ENCODE results near the gene ABCA2. TPM values are rescaled to one million over a fixed set of nuclear protein-coding genes. Genes with fewer than 3 reads are reported as not detected.

ABCA2 gene
- total and polyA plus RNA-seq, 9 of the 15 experiments (the other 6 are each of a cell fraction or from before 2014, with no cell fraction given), result 0.69 to 16.3 (median 6.1) TPM; not detected in 2

DNA sequence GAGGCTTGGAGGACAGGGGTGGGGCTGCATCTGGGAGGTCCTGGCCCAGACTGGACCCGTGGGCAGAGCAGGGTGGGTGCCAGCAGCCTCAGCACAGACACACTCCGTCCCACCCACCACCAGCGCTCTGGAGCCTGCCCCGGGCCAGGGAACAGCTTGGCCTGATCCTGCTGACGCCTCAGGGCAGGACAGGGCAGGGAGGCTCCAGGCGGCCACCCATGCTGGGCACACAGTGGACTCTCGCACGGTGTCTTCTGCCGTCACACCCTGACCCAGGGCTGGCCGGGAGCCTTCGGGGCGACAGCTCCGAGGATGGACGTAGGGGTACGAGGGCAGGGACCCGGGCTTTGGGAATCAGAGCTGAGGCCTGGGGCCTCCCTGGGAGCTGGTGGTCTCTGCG, 58.9 kb downstream of the ABCA2 start (continued):
- no peak for TF ChIP-seq ZBTB1 (CRISPR knock-in tag; IDR thresholded peaks at IDR 0.05; ENCODE audit: borderline replicate concordance, low read depth)
- TF ChIP-seq, protein P1, sequence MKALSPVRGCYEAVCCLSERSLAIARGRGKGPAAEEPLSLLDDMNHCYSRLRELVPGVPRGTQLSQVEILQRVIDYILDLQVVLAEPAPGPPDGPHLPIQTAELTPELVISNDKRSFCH (CRISPR knock-in tag; IDR thresholded peaks at IDR 0.05), result no peak
- TF ChIP-seq, protein P1 (tag; IDR thresholded peaks at IDR 0.05), result no peak
- TF ChIP-seq KAT8 (IDR thresholded peaks at IDR 0.05; ENCODE audit: low read depth), result no peak
- TF ChIP-seq MLX (CRISPR knock-in tag; conservative IDR thresholded peaks at IDR 0.05), result no peak
- TF ChIP-seq ARHGAP35 (IDR thresholded peaks at IDR 0.05; ENCODE audit: partially characterized antibody), result no peak

DNA sequence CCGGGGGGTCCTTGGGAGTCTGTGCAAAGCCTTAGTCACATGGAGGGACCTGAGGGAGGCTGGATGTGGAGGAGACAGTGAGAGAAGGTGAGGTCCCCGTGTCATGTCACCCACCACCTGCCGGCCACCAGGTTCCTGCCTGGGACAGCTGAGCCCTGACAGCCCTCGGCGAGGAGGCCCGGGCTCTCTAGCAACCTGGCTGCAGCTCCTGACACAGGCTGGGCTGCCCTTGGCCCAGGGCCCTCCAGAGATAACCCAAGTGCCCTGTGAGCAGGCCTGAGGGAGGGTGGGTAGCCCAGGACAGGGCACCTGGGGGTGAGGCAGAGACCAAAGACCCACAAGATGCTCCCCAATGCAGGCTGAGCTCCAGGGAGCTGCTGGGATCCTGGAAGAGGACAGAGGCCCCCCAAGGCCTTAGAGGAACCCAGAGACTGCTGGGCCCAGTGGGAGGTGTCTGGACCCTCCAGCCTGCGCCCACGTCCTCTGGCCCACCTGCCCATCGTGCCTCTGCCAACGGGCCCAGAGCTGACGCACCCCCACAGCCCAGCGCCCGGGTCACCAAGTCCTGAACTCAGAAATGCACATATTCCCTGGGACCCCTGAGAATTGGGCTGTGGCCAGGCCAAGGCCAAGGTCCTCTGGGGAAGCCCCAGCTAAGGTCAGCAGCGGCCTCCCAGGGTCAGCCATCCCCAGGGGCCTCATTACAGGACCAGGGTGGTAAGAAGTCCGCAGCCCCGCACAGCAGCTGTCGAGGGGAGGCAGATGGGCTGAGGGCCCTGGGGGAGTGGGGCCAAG, 59.5 kb downstream of the ABCA2 start:
- no TSS peak for BruUV-seq (replicated peaks)
- no peaks in the 10 kb centered on the region for H4K20me1 ChIP-seq (replicated peaks; ENCODE audit: control insufficient read depth, insufficient read depth, low read length)
- no peaks in the 10 kb centered on the region for H3K79me2 ChIP-seq (ENCODE audit: control insufficient read depth, insufficient read depth, low read length)
- no peaks in the 10 kb centered on the region for H3K9me3 ChIP-seq (replicated peaks; ENCODE audit: control insufficient read depth, insufficient read depth, low read depth, low read length)
- no peak overlapping the region for H3K27ac ChIP-seq (ENCODE audit: extremely low read depth, low read depth, low read length)
- no peaks in the 10 kb centered on the region for H3K9me1 ChIP-seq (ENCODE audit: control insufficient read depth, insufficient read depth, low read length)
- no peak overlapping the region for H3K4me2 ChIP-seq (ENCODE audit: insufficient read depth, low read length)
- peaks cover 20 to 76% of the 10 kb centered on the region in 2 experiments; a peak in 4 of 5 replicates for H3K4me1 ChIP-seq (replicated peaks in 1 of 2; ENCODE audit: control insufficient read depth in 2 of 2, insufficient read depth in 2 of 2, low read length in 2 of 2)
- intact Hi-C loops (cut with micrococcal nuclease) (no loop called here), in situ Hi-C loops (cut with MboI) (no loop called here)
- H3K9ac ChIP-seq (ENCODE audit: insufficient read depth in 1 of 2, low read depth in 2 of 2, low read length in 2 of 2), result peak overlapping the region in 1 of 2 experiments; percentile 58; a peak in 2 of 4 replicates
- no peak overlapping the region for H2AFZ ChIP-seq (ENCODE audit: low read depth, low read length)
- H3K27me3 ChIP-seq (ENCODE audit: control insufficient read depth in 2 of 2, insufficient read depth in 2 of 2, low read length in 2 of 2), result no peaks in the 10 kb centered on the region
- H3K36me3 ChIP-seq (ENCODE audit: control insufficient read depth, insufficient read depth, low read length), result no peaks in the 10 kb centered on the region
- no peak overlapping the region for H3K4me3 ChIP-seq
- ChIA-PET CTCF (ENCODE audit: low intra/inter-chr PET ratio) (no interaction called here), POLR2A (interaction anchor here (0.7 kb wide), 1 partner anchor 29 kb away, joined by 3 read pairs; no protein-coding TSS in a partner anchor)
- DNase-seq (ENCODE audit: extremely low read depth in 1 of 4, low spot score in 3 of 4) (no peak), FAIRE-seq (no peak), ATAC-seq (no peak)
- 62% methylated on average over 6 of the region's 17 CpGs for WGBS (ENCODE audit: insufficient coverage, low coverage, missing lambda C conversion rate)
- TF ChIP-seq DPF2 (IDR thresholded peaks at IDR 0.05) (no peak), KDM4B (IDR thresholded peaks at IDR 0.05; ENCODE audit: borderline replicate concordance in 2 of 2, low read depth in 1 of 2) (no peak), CLOCK (CRISPR knock-in tag; IDR thresholded peaks at IDR 0.05; ENCODE audit: borderline replicate concordance) (no peak), NBN (IDR thresholded peaks at IDR 0.05; ENCODE audit: low read depth) (no peak), HNRNPL (IDR thresholded peaks at IDR 0.05; ENCODE audit: low read depth, low read length) (no peak), EP400 (IDR thresholded peaks at IDR 0.05) (no peak), STAT5A (IDR thresholded peaks at IDR 0.05; ENCODE audit: borderline replicate concordance, low read length) (no peak)
- TF ChIP-seq, protein P2, sequence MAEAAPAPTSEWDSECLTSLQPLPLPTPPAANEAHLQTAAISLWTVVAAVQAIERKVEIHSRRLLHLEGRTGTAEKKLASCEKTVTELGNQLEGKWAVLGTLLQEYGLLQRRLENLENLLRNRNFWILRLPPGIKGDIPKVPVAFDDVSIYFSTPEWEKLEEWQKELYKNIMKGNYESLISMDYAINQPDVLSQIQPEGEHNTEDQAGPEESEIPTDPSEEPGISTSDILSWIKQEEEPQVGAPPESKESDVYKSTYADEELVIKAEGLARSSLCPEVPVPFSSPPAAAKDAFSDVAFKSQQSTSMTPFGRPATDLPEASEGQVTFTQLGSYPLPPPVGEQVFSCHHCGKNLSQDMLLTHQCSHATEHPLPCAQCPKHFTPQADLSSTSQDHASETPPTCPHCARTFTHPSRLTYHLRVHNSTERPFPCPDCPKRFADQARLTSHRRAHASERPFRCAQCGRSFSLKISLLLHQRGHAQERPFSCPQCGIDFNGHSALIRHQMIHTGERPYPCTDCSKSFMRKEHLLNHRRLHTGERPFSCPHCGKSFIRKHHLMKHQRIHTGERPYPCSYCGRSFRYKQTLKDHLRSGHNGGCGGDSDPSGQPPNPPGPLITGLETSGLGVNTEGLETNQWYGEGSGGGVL (CRISPR knock-in tag; IDR thresholded peaks at IDR 0.05), result no peak
